Stimulated activated CD4-positive, alpha-beta T cell treated with anti-CD3 and anti-CD28 coated beads, Interleukin-2, amount 100 ng/mL, for 4 hours (primary cell): ENCODE results near the gene HMGCL.
"Not testable (repeated sequence)": the region's sequence is repeated elsewhere in the genome, so short reads cannot be mapped to it uniquely, and the experiment has no call there.

Source experiments
- DNase-seq: peaks from one replicate; pipeline ENCODE4 v3.0.0-alpha.2; 2020; ENCODE audit warnings: low read depth

The HMGCL gene

DNA sequence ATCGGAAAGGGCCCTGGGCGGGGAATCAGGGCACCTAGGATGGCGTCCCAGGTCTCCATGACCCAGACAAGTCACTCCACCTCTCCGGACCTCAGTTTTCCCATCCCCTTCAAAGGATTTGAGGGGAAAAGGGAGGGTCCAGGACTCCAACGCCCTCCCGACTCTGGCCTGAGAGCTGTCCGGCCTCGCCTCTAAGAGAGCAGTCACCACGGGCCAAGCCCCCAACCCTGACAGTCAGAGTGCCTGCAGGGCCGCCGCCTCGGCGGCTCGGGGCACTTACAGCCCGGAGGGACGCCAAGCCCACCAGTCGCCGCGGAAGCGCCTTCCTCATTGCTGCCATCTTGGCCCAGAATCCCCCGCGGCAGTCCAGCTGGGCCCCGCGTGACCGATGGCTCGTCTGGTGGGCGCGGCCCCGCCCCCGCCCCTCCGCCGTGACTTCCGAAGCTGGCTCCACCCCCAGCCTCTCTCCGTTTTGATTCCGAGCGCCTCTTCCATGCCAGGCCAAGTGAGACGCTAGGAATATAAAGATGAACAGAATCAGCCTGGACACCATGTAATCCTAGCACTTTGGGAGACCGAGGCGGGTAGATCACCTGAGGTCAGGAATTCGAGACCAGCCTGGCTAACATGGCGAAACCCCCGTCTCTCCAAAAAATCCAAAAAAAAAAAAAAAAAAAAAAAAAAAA lies at the start of gene HMGCL:
TSS of gene HMGCL (minus strand) at position 354 of the 686 bp plus-strand sequence. CDS start at position 340, 14 bp downstream.
- DNase-seq, result peak; percentile 84

DNA sequence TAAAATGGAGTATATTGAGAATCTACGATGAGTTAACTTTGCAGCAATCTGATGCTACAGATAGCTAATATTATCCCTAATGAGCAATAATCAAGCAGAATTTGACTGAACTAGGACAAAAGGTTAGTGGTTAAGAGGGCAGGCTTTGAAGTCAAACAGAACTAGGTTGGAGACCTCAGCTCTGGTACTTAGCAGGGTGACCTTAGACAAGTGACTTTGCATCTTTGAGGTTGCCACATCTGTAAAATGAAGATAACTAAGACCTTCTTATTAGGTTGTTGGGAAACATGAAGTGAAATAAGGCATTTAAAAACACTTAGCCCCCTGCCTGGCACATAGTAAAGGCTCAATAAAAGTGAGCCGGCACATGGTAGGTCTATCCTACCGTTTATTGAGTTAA lies 47.2 kb upstream of the HMGCL start:
- DNase-seq, result no peak

DNA sequence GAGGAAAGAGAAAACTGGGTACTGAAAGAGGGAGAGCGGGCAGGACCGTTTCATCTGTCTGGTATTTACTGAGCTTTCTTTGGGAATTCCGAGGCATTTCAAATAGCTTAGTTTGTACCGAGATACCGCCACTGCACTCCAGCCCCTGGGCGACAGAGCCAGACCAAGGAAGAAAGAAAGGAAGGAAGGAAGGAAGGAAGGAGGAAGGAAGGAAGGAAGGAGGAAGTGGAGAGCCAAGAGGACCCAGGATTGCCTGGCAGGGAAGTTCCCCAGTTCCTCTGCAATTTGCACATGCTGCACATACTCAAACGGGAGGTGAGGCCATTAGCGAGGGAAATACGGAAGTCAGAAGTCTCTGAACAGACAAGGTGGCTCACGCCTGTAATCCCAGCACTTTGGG lies 43.8 kb upstream of the HMGCL start:
- no peak for DNase-seq

DNA sequence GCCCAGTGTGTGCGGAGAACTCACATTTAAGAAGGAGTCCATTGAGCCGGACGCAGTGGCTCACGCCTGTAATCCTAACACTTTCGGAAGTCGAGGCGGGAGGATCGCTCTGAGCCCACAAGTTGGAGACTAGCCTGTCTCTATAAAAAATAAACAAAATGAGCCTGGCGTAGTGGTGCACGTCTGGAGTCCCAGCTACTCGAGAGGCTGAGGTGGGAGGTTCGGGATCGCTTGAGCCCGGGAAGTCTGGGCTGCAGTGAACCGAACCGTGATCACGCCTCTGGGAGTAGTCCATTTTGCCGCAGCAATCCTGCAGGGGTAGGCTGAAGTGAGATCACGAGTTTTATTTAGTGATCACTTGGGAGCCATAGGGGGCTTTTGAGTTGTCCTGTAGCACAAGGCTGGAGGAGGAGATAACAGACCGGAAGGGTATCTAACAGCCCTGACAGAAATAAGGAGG lies 43.4 kb upstream of the HMGCL start:
- DNase-seq, result no peak

DNA sequence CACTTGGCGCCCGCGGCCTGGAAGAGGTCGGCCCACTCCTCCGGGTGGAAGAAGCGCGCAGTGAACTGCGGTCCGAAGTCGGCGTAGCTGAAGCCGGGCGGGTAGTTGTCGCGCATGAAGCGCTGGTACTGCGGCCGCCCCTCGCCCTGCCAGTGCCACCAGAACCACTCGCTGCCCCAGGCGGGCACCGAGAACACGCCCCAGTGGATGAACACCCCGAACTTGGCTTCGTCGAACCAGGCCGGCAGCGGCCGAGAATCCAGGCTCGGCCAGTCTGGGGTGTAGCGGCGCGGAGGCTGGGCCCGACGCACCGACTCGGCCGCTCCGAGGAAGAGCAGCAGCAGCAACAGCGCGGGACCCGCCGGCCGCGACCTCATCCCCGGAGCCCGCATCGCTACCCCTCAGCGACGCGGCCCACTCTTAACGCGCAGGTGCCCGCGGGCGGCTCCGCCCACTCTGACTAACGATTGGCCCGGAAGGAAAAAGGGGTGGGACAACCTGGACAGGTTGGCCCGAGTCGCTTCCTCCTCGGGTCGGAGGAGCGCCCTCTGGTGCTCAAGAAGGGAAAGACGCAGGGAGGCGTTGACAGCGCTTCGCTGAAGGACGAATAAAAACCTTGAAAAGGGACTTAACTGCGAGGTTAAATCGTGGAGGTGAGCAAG lies 42.8 kb upstream of the HMGCL start, which contains the start of gene FUCA1:
TSS of gene FUCA1 (minus strand) at position 396 of the 662 bp plus-strand sequence. CDS start at position 392, 4 bp downstream.
- peak; percentile 96 for DNase-seq

DNA sequence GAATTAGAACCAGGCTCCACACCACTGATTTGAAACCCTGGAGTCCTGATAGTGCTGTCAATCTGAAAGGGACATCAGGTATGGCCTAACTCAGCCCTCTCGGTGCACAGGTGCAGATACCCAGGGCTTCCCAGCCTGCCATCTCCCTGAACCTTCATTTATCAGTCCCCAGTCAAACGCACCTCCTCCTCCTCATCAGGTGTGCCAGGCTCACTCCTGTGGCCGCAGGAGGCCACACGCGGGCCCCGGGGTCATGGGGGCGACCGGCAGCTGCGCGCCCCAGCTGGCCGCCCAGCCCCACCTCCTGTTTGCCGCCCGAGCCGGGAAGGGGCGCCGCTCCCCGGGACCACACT lies 42.3 kb upstream of the HMGCL start:
- no peak for DNase-seq

DNA sequence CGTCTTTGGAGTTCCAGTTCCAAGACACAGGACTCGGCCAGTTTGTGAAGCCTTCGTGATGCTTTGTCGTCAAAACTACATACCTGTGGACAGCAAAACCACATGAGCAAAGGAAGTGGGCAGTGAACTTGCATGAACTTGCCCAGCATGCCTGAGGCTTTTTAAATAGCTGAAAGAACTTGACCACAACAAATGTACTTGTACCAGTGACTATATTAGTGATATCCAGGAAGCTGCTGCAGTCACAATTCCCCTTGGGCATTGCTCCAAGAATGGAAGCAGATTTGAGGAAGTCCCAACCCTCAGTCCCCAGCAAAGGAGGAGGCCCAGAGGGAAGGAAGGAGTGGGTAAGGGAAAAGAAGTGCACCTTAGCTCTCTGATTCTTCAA lies 40.3 kb upstream of the HMGCL start:
- DNase-seq, result no peak

DNA sequence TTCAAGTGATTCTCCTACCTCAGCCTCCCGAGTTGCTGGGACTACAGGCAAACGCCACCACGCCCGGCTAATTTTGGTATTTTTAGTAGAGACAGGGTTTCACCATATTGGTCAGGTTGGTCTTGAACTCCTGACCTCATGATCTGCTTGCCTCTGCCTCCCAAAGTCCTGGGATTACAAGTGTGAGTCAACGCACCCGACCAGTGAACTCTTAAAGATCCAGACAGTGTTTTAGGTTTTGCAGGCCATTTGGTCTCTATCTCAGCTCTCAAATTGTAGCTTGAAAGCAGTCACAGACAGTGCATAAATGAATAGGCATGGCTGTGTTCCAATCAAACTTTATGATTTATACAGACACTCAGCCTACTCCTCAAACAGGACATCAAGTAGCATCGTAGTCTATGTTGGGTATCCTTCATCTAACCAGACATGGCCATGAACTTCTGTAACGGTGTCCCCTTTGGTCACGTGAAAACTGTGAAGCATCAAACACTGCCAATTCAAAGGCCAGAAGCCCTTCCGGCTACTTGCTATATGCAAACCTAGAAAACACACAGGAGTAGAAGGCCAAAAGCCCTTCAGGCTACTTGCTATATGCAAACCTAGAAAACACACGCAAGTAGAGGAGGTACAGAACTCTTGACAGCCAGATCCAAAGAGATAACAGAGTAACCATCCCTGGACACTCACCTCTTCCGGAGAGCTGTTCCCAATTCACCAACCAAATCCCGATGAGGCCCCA lies 39.7 kb upstream of the HMGCL start:
- DNase-seq, result no peak

DNA sequence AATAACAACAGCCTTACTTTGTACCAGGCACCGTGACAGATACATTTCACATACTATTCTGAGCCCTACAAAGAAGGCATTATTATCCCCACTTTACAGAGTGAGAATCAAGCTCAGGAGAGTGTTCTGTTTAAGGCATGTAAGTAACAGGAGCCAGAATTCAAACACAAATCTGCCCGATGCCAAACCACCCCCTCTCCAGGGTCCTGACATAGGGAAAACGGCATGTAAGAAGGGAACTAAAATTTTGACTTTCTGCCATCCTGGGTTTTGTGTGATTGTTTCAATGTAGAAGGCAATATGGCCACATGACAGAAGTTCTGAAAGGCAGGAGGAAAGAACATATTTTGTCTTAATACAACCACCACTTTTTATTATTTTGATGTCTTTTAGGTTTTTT lies 37.4 kb upstream of the HMGCL start:
- no peak for DNase-seq

DNA sequence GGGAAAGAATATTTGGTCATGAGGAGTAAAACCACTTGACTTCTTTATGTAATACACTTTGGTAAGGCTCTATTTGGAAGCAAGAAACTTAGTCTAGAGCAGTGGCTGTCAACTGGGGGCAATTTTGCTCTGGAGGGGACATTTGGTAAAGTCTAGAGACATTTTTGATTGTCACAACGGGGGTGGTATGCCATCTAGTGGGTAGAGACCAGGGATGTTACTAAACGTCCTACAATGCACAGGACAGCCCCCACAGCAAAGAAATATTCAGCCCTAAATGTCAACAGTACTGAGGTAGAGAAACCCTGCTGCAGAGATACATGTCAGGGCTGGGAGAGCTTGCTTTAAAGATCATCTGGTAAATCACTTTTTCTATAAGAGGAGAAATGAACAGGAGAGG lies 29.3 kb upstream of the HMGCL start:
- DNase-seq, result no peak

DNA sequence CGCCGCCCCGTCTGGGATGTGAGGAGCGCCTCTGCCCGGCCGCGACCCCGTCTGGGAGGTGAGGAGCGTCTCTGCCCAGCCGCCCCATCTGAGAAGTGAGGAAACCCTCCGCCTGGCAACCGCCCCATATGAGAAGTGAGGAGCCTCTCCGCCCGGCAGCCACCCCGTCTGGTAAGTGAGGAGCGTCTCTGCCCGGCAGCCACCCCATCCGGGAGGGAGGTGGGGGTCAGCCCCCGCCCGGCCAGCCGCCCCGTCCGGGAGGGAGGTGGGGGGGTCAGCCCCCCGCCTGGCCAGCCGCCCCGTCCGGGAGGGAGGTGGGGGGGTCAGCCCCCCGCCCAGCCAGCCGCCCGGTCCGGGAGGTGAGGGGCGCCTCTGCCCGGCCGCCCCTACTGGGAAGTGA lies 27.9 kb upstream of the HMGCL start:
- DNase-seq, result not testable (repeated sequence)

DNA sequence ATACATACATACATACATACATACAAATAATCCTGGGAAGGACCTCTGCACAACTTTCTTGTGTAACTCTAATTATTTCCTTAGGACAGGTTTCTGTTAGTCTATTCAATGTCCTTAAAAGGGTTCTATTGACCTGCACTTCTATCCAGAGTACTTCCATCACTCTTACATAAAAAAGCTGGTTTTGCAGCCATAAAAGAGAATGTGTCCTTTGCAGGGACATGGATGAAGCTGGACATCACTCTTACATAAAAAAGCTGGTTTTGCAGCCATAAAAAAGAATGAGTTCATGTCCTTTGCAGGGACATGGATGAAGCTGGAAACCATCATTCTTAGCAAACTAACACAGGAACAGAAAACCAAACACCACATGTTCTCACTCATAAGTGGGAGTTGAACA lies 26.2 kb upstream of the HMGCL start:
- not testable (repeated sequence) for DNase-seq

DNA sequence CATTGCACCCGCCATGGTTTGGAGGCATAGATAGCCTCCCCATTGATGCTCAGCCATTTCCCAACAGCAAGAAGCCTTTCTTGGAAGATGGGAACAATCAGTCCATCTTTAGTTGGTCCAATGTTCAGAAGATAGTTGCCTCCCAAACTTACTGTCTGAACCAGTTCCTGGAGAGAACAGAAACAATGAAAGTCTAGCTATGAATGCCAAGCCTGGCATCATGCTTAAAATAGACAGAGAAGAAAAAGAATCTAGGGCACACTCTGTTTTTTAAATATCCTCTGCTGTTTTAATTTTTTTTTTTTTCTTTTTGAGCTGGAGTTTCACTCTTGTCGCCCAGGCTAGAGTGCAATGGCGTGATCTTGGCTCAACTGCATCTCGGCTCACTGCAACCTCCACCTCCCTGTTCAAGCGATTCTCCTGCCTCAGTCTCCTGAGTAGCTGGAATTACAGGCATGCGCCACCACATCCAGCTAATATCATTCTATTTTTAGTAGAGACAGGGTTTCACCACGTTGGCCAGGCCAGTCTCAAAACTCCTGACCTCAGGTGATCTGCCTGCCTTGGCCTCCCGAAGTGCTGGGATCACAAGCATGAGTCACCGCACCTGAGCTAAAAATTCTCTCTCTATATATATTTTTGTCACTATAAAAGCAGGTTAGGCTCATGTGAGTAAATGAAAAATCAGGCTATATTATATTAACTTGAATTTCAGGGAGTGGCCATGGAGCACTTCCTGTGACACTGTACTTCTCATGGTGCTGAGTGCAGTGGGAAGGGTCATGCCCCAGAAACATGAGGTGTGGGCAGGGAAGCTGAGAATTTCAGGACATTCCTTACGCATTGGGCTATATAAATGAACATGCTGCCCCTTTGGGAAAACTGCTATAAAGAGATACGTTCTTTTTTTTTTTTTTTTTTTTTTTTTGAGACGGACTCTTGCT lies 23.7 kb upstream of the HMGCL start:
- no peak for DNase-seq

DNA sequence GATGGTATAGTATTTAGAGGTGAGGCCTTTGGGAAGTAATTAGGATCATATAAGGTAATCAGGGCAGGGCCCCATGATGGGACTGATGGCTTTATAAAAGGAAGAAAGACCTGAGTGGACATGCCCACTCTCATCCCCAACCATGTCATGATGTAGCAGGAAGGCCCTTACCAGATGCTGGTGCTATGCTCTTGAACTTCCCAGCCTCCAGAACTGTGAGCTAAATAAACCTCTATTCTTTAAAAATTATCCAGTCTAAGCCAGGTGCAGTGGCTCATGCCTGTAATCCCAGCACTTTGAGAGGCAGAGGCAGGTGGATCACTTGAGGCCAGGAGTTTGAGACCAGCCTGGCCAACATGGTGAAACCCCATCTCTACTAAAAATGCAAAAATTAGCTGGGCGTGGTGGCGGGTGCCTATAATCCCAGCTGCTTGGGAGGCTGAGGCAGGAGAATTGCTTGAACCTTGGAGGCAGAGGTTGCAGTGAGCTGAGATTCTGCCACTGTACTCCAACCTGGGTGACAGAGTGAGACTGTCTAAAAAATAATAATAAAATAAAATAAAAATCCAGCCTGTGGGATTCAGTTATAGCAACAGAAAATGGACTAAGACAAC lies 22.4 kb upstream of the HMGCL start:
- not testable (repeated sequence) for DNase-seq

DNA sequence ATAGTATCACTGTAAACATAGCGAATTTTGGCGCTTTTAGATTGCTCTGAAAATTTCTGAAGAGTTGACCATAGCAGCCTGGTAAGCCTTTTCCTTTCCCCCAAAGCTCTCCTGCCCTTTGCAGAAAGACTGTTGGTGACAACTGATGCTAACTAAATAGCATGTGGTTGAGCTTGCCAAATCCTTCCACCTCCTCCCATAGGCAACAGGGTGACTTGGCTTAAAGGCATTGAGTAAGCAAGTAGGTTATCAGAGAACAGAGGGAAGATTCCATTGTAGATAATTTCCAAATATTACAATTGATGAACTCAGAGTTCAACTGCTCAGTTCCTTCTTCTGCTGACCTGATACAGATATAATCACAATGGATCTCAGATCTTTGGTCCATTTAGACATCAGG lies 19.9 kb upstream of the HMGCL start:
- no peak for DNase-seq

DNA sequence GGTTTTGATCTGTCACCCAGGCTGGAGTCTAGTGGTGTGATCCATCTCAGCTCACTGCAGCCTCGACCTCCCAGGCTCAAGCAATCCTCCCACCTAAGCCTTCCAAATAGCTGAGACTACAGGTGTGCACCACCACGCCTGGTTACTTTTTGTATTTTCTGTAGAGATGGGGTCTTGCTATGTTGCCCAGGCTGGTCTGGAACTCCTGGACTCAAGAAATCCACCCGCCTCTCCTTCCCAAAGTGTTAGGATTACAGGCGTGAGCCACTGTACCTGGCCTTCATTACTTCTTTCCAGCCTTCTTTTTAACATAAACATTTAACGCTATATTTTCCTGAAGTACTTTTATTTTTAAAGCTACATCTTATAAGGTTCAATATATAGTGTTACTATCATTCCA lies 18.4 kb upstream of the HMGCL start:
- no peak for DNase-seq

DNA sequence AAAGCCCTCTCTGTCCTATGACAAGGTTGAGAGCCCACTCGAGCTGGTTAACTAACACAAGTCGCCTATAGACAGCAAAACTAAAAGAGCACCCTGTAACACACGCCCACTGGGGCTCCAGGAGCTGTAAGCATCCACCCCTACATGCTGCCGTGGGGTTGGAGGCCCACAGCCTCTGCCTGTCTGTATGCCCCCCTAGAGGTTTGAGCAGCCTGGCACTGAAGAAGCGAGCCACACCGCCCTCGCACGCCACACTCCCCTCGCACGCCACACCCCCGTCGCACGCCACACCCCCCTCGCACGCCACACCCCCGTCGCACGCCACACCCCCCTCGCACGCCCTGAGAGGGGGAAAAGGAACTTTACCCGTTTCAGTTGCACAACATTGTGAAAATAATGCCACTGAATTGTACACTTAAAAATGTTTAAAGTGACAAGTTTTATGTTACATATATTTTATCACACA lies 13.2 kb upstream of the HMGCL start:
- DNase-seq, result peak; percentile 66

DNA sequence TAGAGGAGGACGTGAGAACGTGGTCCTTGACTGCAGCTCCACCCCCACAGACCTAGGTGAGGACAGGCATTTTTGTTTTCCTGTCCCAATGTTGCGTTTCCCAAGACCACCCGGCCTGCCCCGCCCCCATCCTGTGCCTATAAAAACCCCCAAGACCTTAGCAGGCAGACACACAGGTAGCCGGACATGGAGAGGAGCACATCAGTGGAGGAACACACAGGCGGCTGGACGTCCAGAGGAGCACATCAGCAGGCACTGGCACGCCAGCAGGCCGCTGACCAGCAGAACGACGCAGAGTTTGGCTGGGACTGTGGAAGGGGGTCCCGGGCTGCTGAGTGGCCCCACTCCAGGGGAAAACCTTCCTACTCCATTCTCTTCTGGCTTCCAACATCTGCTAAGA lies 12.7 kb upstream of the HMGCL start:
- no peak for DNase-seq

DNA sequence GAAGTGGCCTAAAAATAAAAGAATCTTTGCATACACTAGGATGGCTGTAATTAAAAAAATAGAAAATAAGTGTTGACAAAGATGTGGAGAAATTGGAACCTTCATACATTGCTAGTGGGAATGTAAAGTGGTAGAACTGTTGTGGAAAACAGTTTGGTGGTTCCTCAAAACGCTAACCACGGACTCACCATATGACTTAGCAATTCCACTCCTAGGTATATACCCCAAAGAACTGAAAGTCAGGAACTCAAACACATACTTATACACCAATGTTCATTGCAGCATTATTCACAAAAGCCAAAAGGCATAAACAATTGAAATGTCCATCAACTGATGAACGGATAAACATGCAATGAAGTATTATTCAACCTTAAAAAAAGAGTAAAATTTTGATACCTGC lies 10.8 kb upstream of the HMGCL start:
- DNase-seq, result no peak

DNA sequence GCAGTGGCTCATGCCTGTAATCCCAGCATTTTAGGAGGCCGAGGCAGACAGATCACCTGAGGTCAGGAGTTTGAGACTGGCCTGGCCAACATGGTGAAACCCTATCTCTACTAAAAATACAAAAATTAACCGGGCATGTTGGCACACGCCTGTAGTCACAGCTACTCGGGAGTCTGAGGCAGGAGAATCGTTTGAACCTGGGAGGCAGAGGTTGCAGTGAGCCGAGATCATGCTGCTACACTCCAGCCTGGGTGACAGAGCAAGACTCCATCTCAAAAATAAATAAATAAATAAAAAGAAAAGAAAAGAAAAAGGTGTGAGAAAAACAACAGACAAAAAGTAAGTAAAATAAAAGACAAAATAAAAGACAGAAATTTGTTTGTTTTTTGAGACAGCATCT lies 8.9 kb upstream of the HMGCL start:
- not testable (repeated sequence) for DNase-seq

DNA sequence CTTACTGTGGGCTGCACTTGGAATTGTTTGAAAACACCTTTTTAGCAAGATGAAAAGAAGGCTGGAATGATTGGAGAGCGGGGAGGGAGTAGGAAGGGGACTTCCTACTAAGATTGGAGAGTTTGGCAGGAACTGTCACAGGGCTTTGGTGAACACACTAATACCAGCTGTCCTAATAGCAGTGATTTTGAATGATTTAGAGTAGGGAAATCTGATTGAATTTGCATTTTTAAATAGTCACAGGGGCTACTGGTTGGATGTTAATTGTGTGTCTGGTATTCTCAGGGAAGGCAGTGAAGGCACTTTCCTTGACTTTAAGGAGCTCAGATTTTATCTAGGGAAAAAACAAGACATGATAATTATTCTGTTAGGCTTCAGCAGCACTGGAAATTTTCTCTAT lies 2.5 kb upstream of the HMGCL start:
- no peak for DNase-seq
